ENCODE measurements around the gene GALNT16.

- TF ChIP-seq CTCF (IDR thresholded peaks at IDR 0.05; ENCODE audit: borderline replicate concordance, extremely low read depth, low read length, poor library complexity, severe bottlenecking) (no peak), EZH2 (IDR thresholded peaks at IDR 0.05; ENCODE audit: borderline replicate concordance, low read depth, low read length, severe bottlenecking) (no peak)
Observed at GRCh38 chr14:69319911-69320310, 60.0 kb downstream of the GALNT16 start.
